NCI-H69 (cell line): ENCODE measurements around the gene OR4D9.

Source experiments
- DNase-seq: peaks from one replicate; lab custom pipeline; 2025; lab: John Stamatoyannopoulos, UW

The OR4D9 gene

GRCh38 chr11:59550842-59551658, 39.7 kb downstream of the OR4D9 start:
- DNase-seq, result peak; percentile 97

DNA sequence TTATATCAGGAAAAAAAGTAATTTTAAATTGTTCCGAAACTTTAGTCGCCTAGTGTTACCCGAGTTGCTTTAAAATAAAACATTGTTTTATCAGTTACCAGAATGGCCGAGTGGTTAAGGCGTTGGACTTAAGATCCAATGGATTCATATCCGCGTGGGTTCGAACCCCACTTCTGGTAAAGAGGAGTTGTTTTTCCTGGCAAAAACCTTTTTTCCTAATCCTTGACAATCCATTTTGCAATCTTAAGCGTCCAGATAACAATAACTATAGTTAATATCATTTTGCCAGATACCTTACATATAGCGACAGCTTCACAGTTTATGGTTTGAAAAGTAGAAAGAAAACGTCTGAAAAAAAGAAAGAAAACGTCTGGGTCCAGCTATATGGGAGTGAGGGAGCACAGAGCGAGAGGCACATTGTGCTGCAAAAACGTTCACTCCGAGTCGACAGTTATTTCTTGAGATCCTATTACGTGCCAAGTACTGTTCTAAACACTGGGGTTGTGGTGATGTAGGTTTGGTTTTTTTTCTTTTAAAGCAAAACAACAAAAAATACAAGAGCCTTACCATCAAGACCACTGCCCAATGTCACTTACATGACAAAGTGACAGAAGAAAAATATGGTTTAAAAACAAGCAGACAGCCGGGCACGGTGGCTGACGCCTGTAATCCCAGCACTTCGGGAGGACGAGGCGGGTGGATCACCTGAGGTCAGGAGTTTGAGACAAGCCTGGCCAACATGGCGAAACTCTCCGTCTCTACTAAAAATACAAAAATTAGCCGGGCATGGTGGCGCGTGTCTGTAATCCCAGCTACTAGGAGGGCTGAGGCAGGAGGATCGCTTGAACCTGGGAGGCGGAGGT, 40.6 kb downstream of the OR4D9 start:
- DNase-seq, result peak; percentile 89

DNA sequence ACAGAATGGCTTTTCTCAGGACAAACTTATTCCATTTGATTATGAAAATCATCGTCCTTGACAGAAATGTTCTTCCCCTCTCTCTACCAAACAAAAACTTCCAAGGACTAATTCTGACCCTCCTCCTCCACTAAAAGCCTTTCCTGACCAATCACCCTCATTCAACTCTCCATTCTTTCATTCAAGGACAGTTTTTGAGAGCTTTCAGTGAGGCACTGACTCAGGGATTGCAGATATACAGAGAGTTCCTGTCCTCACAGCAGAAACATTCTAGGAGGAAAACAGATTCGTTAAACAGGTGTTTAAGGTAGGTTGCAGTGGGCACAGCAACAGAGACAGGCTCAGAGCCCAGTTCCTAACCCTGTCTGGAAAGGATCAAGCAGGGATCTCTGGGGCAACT, 41.5 kb downstream of the OR4D9 start:
- DNase-seq, result peak; percentile 30

DNA sequence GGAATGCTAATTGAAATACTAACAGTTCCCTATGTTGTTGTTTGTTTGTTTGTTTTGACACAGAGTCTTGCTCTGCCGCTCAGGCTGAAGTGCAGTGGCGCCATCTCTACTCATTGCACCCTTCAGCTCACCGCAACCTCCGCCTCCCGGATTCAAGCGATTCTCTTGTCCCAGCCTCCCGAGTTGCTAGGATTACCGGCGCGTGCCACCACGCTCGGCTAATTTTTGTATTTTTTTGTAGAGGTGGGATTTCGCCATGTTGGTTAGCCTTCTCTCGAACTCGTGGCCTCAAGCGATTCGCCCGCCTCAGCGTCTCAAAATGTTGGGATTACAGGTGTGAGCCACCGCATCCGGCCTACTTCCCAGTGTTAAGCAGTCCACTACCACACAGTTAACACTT, 42.0 kb downstream of the OR4D9 start:
- no peak for DNase-seq

- DNase-seq, result no peak
Measured at GRCh38 chr11:59555601-59556114, 44.3 kb downstream of the OR4D9 start.

- peak; percentile 96 for DNase-seq
Measured at GRCh38 chr11:59556115-59556916, 45.0 kb downstream of the OR4D9 start.

GRCh38 chr11:59556917-59557348, 45.6 kb downstream of the OR4D9 start:
- DNase-seq, result peak; percentile 80

DNA sequence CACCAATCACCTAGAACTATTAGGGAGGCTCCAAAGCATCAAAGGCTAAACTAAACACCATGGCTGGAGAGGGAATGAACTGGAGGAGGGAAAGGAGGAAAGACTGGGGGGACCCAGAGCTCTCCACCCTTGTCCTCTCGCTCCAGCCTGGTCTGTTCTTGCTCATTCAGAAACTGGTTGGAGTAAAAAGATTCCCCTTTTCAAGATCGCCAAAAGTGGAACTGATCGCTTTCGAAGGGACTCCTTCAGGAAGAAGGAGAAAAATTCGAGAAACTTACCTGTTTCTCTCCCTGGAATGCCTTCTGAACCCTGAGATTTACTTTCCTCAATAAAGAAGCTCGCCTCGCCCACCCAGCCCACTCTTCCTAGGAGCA, 46.9 kb downstream of the OR4D9 start:
- DNase-seq, result peak; percentile 44

GRCh38 chr11:59559886-59560285, 48.5 kb downstream of the OR4D9 start:
- peak; percentile 61 for DNase-seq

GRCh38 chr11:59560290-59560701, 49.0 kb downstream of the OR4D9 start:
- peak; percentile 86 for DNase-seq

- peak; percentile 92 for DNase-seq
Measured at GRCh38 chr11:59560702-59561473, 49.5 kb downstream of the OR4D9 start.

GRCh38 chr11:59562292-59562691, 51.0 kb downstream of the OR4D9 start:
- DNase-seq, result no peak
